Upper lobe of left lung (tissue), 6 donors: Measurements from ENCODE around the gene PLCH2. TPM values are rescaled to one million over a fixed set of nuclear protein-coding genes. Genes with fewer than 3 reads are reported as not detected.
A peak's percentile ranks its signal among the peaks of the same experiment; 100 is the strongest.

Source experiments
- ATAC-seq, 2 donors: fragments of 200-7000 bp; cut with Tn5 transposase; one replicate each; pipeline ENCODE4 v1.9.1; 2022; ENCODE audit warnings: mild to moderate bottlenecking in 2 of 2, moderate library complexity in 2 of 2; ENCODE audit not compliant: low FRiP score in 2 of 2
- DNase-seq, 2 donors: peaks; one replicate each; pipeline ENCODE4 v3.0.0-alpha.2; 2019 to 2020
- H3K27ac ChIP-seq, 4 donors: fragments of 200-600 bp; sonication (generic); one replicate each; pipeline ENCODE4 v1.5.1; 2016 to 2019
- H3K27me3 ChIP-seq, 4 donors: fragments of 200-600 bp; sonication (generic); one replicate each; pipeline ENCODE4 v1.5.1; 2017 to 2019
- H3K36me3 ChIP-seq, 4 donors: fragments of 200-600 bp; sonication (generic); one replicate each; pipeline ENCODE4 v1.5.1; 2016 to 2019
- H3K4me1 ChIP-seq, 4 donors: fragments of 200-600 bp; sonication (generic); one replicate each; pipeline ENCODE4 v1.5.1; 2018 to 2019
- H3K4me3 ChIP-seq, 4 donors: fragments of 200-600 bp; sonication (generic); one replicate each; pipeline ENCODE4 v1.5.1; 2017 to 2019; ENCODE audit warnings: mild to moderate bottlenecking in 2 of 4, moderate library complexity in 1 of 4
- H3K9me3 ChIP-seq, 4 donors: fragments of 200-600 bp; sonication (generic); one replicate each; pipeline ENCODE4 v1.5.1; 2018 to 2019
- EP300 ChIP-seq, 4 donors: sonication (generic); formaldehyde crosslinking; IDR thresholded peaks; one replicate each; pipeline ENCODE4 v1.5.1; 2017; ENCODE audit warnings: antibody characterized with exemption in 4 of 4, control low read depth in 2 of 4
- POLR2A ChIP-seq, 4 donors: fragments of 450-650 bp; IDR thresholded peaks; one replicate each; pipeline ENCODE4 v1.5.1; 2016 to 2017; ENCODE audit warnings: antibody characterized with exemption in 4 of 4, mild to moderate bottlenecking in 2 of 4
- POLR2AphosphoS5 ChIP-seq, 2 donors: sonication (generic); formaldehyde crosslinking; IDR thresholded peaks; one replicate each; pipeline ENCODE4 v1.5.1; 2017; ENCODE audit warnings: antibody characterized with exemption in 2 of 2
- WGBS, 2 donors: methylation state at CpG; one replicate each; pipeline ENCODE4 v1.1.5; 2017 to 2018; 5-methylcytosine and 5-hydroxymethylcytosine counted together
- total RNA-seq, 6 donors: library from RNA; depleted of rRNA in 4 of 6; stranded (reverse); fragments of >200 nt in 4 of 6; gene quantifications; one replicate each; pipeline versions ENCODE4 v1.1.0 to v1.2.1, GENCODE V29; 2016 to 2021
- TF ChIP-seq, protein P1 (sequence below), 6 experiments: fragments of 450-650 bp in 4 of 6; fragments of 200-600 bp in 2 of 6; sonication (generic) in 2 of 6; IDR thresholded peaks; one replicate each; pipeline ENCODE4 v1.5.1; 2016 to 2019; ENCODE audit warnings: antibody characterized with exemption in 6 of 6
- donor health status: DM: no; HTN: no; CAD: no; lungs with moderate emphysema.
- donor health status: DM: no; HTN: yes; CAD: no; lungs with severe emphysema.

PLCH2 gene
- total RNA-seq, 6 donors from 2014 or later, result 1.5 to 7.3 (median 3.4) TPM

GRCh38 chr1:2435746-2436355, 40.2 kb upstream of the PLCH2 start:
- TF ChIP-seq POLR2A (IDR thresholded peaks at IDR 0.05), result no peak
- no peak for TF ChIP-seq EP300 (IDR thresholded peaks at IDR 0.05)
- no peak for TF ChIP-seq POLR2AphosphoS5 (IDR thresholded peaks at IDR 0.05)
- TF ChIP-seq, protein P1, sequence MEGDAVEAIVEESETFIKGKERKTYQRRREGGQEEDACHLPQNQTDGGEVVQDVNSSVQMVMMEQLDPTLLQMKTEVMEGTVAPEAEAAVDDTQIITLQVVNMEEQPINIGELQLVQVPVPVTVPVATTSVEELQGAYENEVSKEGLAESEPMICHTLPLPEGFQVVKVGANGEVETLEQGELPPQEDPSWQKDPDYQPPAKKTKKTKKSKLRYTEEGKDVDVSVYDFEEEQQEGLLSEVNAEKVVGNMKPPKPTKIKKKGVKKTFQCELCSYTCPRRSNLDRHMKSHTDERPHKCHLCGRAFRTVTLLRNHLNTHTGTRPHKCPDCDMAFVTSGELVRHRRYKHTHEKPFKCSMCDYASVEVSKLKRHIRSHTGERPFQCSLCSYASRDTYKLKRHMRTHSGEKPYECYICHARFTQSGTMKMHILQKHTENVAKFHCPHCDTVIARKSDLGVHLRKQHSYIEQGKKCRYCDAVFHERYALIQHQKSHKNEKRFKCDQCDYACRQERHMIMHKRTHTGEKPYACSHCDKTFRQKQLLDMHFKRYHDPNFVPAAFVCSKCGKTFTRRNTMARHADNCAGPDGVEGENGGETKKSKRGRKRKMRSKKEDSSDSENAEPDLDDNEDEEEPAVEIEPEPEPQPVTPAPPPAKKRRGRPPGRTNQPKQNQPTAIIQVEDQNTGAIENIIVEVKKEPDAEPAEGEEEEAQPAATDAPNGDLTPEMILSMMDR (IDR thresholded peaks at IDR 0.05), result no peak
- WGBS, 2 donors, result 58 to 59% methylated on average over 2 of the region's 2 CpGs
- H3K4me1 ChIP-seq, result no peaks in the 10 kb centered on the region
- ATAC-seq (no peak), DNase-seq (no peak)
- H3K9me3 ChIP-seq, result no peaks in the 10 kb centered on the region
- no peak overlapping the region for H3K27ac ChIP-seq
- no peaks in the 10 kb centered on the region for H3K36me3 ChIP-seq
- H3K4me3 ChIP-seq, result no peak overlapping the region
- H3K27me3 ChIP-seq, result no peaks in the 10 kb centered on the region

DNA sequence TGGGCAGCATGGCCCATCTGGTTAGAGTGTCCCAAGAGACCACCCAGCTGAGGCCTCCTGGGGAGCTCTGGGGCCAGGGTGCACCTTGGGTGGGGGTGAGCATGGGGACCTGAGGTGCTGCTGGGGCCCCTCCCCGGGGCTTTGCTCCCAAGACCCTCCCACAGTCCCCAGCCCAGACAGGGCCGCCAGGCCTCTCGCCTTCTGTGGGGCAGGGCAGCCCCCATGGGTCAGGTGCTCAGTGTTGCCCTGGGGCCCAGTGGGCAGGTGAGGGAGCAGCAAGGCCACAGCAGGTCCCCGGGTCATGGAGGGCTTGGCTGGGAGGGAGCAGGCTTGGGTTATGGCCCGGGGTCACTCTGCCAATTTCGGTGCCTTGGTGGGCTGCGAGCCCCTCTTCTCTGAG, 39.2 kb upstream of the PLCH2 start:
- no peaks in the 10 kb centered on the region for H3K27me3 ChIP-seq
- no peaks in the 10 kb centered on the region for H3K36me3 ChIP-seq
- no peak overlapping the region for H3K4me3 ChIP-seq
- ATAC-seq (no peak), DNase-seq (peak in 1 of 2 donors; percentile 62)
- no peak overlapping the region for H3K27ac ChIP-seq
- TF ChIP-seq, protein P1 (IDR thresholded peaks at IDR 0.05), result no peak
- no peak for TF ChIP-seq POLR2A (IDR thresholded peaks at IDR 0.05)
- TF ChIP-seq POLR2AphosphoS5 (IDR thresholded peaks at IDR 0.05), result no peak
- no peak for TF ChIP-seq EP300 (IDR thresholded peaks at IDR 0.05)
- 74 to 82% methylated on average over 3 to 7 of the region's 7 CpGs for WGBS, 2 donors
- no peaks in the 10 kb centered on the region for H3K9me3 ChIP-seq
- no peaks in the 10 kb centered on the region for H3K4me1 ChIP-seq

GRCh38 chr1:2437617-2438016, 38.5 kb upstream of the PLCH2 start:
- H3K9me3 ChIP-seq, result no peaks in the 10 kb centered on the region
- H3K4me3 ChIP-seq, result no peak overlapping the region
- H3K4me1 ChIP-seq, result no peaks in the 10 kb centered on the region
- WGBS, 2 donors, result 90 to 92% methylated on average over 15 of the region's 15 CpGs
- no peak overlapping the region for H3K27ac ChIP-seq
- peaks cover 0 to 3% (median 1%) of the 10 kb centered on the region in 4 donors for H3K27me3 ChIP-seq
- ATAC-seq (no peak), DNase-seq (no peak)
- H3K36me3 ChIP-seq, result no peaks in the 10 kb centered on the region
- no peak for TF ChIP-seq EP300 (IDR thresholded peaks at IDR 0.05)
- no peak for TF ChIP-seq POLR2A (IDR thresholded peaks at IDR 0.05)
- TF ChIP-seq POLR2AphosphoS5 (IDR thresholded peaks at IDR 0.05), result no peak
- TF ChIP-seq, protein P1 (IDR thresholded peaks at IDR 0.05), result no peak

- Histone ChIP-seq H3K9me3 (no peaks in the 10 kb centered on the region), H3K27me3 (peaks cover 0 to 7% (median 3%) of the 10 kb centered on the region in 4 donors), H3K27ac (no peak overlapping the region), H3K36me3 (no peaks in the 10 kb centered on the region), H3K4me1 (peaks cover 0 to under 1% (median 0%) of the 10 kb centered on the region in 4 donors), H3K4me3 (no peak overlapping the region)
- TF ChIP-seq EP300 (IDR thresholded peaks at IDR 0.05), result no peak
- TF ChIP-seq, protein P1 (IDR thresholded peaks at IDR 0.05), result no peak
- 72 to 91% methylated on average over 5 to 15 of the region's 15 CpGs for WGBS, 2 donors
- ATAC-seq (no peak), DNase-seq (peak in 1 of 2 donors; percentile 73)
Measured at GRCh38 chr1:2438038-2438437, 38.1 kb upstream of the PLCH2 start.

DNA sequence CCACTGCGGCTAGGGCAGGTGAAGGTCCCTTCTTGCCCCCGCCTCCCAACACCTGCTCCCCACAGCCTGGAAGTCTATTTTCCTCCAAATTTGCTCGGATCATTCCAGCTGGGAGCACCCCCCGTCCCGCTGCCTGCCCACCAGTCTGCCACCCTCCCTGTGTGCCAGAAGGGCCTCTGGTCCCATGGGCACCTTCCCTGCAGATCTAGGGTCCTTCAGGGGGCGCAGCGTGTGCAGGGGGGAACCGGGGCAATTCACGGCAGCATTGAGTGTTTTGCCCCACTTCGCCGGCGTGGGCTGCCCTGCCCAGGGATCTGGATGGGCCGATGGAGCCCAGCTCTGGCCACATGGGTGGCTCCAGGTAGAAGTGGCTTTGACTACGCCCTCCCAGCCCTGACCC, 37.4 kb upstream of the PLCH2 start:
- peaks cover 0 to 7% (median 2%) of the 10 kb centered on the region in 4 donors for H3K4me1 ChIP-seq
- no peaks in the 10 kb centered on the region for H3K9me3 ChIP-seq
- 84 to 90% methylated on average over 5 to 14 of the region's 14 CpGs for WGBS, 2 donors
- ATAC-seq (no peak), DNase-seq (peak in 1 of 2 donors; percentile 66)
- no peak overlapping the region for H3K27ac ChIP-seq
- TF ChIP-seq POLR2AphosphoS5 (IDR thresholded peaks at IDR 0.05) (no peak), EP300 (IDR thresholded peaks at IDR 0.05) (no peak), POLR2A (IDR thresholded peaks at IDR 0.05) (no peak)
- TF ChIP-seq, protein P1 (IDR thresholded peaks at IDR 0.05), result no peak
- H3K27me3 ChIP-seq, result peaks cover 0 to 13% (median 6%) of the 10 kb centered on the region in 4 donors
- H3K36me3 ChIP-seq, result no peaks in the 10 kb centered on the region
- H3K4me3 ChIP-seq, result no peak overlapping the region
